Renal cortical epithelial cell (primary cell): Measurements from ENCODE around the gene GATA1. TPM values are rescaled to one million over a fixed set of nuclear protein-coding genes. Genes with fewer than 3 reads are reported as not detected.
A peak's percentile ranks its signal among the peaks of the same experiment; 100 is the strongest.

Experiments used
- DNase-seq: peaks from one replicate; pipeline ENCODE4 v3.0.0-alpha.2; 2011; ENCODE audit warnings: low read depth
- total RNA-seq: library from RNA; depleted of rRNA; stranded (reverse); fragments of >200 nt; gene quantifications from 2 replicates; pipeline ENCODE4 v1.2.3, GENCODE V29; 2014

GATA1 gene
- total RNA-seq, 1 donor from 2014 or later: not detected

- no peak for DNase-seq
These were observed 1.2 kb upstream of the GATA1 start for GRCh38 chrX:48785186-48785539.

GRCh38 chrX:48785540-48786214 is 713 bp upstream of the GATA1 start:
- DNase-seq: no peak

- DNase-seq: no peak
These were observed 575 bp downstream of the GATA1 start for GRCh38 chrX:48786825-48787504.

- DNase-seq: no peak
These were observed 1.4 kb downstream of the GATA1 start for GRCh38 chrX:48787505-48788443.

GRCh38 chrX:48789366-48790220 is 3.2 kb downstream of the GATA1 start:
- DNase-seq: no peak

DNA sequence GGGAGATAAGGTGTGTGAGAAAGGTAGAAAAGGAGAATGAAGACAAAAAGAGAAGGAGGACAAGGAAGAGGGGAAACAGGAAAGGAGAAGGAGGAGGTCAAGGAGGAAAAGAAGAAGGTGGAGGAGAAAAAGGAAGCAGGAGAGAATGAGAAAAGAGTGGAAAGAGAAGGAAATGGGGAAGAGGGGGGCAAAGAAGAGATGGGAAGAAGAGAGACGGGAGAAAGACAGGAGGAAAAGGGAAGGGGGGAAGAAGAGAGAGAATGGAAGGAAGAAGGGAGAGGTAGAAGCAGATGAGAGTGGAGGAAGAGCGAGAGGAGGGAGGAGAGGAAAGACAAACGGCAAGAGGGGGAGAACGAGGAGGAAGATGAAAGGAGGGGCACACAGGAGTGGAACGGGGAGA is 4.1 kb downstream of the GATA1 start:
- no peak for DNase-seq

GRCh38 chrX:48791063-48791820 is 4.9 kb downstream of the GATA1 start:
- no peak for DNase-seq

DNA sequence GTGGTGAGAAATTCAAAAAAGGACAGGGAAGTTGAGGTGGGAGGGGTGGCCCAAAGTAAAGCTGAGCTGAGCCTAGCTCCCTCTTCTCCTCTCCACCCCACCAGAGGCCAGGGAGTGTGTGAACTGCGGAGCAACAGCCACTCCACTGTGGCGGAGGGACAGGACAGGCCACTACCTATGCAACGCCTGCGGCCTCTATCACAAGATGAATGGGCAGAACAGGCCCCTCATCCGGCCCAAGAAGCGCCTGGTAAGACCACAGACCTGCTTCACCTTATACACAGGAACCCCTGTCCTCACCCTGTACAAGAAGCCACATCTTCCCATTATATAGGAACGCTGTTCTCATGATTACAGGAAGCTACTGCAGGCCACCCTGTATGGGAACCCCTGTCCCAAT is 5.8 kb downstream of the GATA1 start:
- DNase-seq: no peak

GRCh38 chrX:48793935-48794334 is 7.5 kb downstream of the GATA1 start:
- no peak for DNase-seq

- no peak for DNase-seq
These were observed 8.0 kb downstream of the GATA1 start for GRCh38 chrX:48794340-48794910.

DNA sequence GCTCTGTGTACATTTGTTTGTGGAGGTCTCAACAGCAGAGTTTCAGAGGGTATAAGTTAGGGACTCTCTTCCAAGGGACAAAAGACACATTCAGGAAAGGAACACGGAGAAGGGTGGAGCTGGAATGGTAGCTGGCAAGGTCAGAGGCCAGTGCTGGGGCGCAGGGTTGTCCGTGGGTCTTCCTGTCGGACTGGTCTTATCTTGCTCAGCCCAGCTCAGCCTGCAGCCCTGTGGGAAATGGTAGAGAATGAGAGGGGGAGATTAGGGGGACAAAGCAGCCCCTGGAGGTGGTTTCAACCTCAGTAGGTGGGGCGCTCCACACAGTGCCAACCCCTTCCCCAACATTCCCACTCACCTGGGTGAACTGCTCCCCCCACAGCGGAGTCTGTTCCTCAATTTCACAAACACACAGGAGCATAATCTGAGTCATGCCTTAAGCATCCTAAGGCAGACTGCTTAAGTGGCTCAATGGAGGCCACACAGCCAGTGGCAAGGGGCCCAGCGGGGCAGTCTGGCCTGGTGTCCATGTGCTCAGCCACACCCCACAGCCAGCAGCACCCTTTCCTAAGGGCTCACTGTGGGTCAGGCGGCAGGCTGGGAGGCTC is 8.6 kb downstream of the GATA1 start:
- peak; percentile 66 for DNase-seq

DNA sequence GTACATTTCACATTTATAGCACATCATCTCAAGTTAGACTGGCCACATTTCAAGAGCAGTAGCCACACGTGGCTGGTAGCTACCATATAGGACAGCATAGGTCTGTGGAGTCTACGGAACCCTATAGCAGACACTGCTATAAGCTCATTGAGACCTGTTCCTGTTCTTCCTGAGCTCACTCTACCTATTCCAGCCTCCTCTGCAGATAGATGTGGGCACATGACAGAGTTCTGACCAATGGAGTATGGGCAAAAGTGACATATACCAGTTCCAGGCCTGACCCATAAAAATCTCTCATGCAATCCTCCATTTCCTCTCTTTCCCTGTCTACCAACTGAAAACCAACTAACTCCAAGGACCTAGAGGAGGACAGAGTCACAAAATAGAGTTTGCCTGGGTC is 11.9 kb downstream of the GATA1 start:
- DNase-seq: no peak

DNA sequence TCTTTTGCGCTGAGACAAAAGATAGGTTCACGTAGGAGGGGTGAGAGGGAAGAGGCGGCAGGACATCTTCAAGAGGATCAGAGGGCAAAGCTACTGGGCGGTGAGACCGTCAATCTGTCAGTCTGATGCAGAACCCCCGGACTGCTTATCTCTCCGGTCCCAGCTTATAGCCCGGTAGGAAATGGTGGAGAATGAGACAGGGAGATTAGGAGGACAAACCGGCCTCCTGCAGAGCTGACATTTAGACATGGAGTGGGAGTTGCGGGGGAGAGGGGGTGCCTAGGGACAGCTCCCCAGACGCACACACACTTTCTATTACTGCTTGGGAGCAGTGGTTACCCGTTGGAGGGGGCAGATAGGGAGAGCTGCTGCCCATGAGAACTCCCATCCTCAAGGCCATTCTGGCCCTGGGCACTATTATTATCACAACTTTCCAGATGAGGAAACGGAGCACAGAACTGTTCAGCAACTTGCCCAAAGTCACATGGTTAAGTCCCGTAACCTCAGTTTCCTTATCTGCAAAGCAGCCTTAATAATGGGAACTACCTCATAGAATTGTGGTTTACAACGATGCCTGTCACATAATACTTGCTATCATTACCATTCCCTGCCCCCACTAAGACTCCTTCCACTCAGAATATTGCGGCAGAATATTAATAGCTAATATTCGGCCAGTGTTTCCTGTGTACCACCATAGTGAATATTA is 14.3 kb downstream of the GATA1 start:
- DNase-seq: peak; percentile 1

DNA sequence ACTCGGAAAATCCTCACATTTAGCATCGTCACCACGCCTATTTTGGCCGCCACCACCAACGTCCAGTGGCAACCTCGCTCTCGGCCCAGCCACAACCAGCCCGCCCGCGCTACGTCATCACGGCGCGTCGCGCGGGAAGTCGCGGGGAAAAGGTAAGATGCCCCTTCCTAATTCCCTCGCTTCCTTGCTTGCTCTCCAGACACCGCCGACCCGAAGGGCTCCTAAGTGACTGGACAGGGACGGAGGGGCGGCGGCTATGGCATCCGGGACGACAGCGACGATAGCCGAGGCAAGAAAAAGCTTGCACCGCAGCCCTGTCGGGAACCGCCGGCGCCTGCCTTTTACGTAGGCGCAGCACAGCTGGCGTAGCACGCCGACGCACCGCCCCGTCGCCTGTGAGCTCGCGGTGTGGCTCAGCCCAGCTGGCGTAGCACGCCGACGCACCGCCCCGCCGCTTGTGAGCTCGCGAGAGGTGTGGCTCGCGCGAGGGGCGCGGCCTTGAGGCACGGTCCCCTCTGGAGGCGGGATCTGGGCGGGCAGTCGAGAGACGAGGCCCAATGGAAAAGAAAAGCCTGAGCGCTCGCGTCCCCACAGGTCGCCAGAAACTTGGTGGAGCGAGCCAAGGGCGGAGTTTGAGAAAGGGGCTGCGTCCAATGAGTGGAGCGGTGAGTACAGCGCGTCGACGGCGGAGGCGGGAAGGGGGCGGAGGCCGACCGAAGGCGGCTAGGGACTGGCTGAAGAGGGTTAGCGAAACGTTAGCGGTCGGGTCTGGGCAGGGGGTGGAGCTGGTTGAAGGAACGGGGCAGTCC is 15.1 kb downstream of the GATA1 start, which contains the start of gene HDAC6:
Gene HDAC6, plus strand, starts transcription at position 788 of the 809 bp plus-strand sequence. CDS start 626 bp downstream, outside the sequence.
- peak; percentile 95 for DNase-seq

DNA sequence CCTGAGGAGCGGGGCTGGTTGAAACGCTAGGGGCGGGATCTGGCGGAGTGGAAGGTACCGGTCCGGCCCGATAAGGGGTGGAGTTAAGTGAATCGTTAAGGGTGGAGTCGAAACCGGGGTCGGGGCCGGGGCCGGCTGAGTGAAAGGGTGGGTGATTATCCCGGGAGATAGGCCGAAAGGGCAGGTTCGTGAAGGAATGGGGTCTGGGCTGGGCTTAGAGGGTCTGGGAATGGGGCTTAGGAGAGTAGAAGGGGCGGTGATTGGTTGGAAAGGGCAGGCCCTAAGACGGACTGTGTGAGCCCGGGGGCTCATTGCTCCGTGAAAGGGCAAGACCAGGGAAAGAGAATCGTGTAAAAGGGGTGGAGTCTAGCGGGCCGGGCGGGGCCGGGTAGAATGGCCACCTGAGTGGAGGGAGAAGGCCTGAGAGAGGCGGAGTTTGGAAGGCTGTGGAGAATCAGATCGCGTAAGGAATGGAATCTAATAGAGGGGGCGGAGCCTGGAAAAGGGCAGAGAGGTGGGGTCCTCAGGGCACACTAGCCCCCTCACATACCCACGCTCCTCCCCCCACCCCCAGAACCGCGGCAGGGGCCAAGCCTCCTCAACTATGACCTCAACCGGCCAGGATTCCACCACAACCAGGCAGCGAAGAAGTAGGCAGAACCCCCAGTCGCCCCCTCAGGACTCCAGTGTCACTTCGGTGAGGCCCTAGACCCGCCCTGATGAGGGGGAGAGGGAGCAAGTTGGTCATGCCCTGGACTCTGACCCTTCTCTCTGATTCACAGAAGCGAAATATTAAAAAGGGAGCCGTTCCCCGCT is 15.9 kb downstream of the GATA1 start:
- peak; percentile 75 for DNase-seq

DNA sequence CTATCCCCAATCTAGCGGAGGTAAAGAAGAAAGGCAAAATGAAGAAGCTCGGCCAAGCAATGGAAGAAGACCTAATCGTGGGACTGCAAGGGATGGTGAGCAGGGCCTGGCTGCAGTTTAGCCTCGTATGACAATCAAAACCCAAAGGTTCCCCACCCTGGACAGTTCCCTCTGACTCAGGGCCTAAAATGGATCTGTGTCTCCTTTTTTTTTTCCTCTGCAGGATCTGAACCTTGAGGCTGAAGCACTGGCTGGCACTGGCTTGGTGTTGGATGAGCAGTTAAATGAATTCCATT is 16.5 kb downstream of the GATA1 start:
- DNase-seq: peak; percentile 0

GRCh38 chrX:48806081-48806480 is 19.7 kb downstream of the GATA1 start:
- no peak for DNase-seq

GRCh38 chrX:48813644-48814043 is 27.3 kb downstream of the GATA1 start:
- no peak for DNase-seq
